Middle frontal gyrus (tissue), 1 donor: Measurements from ENCODE around the gene TNFSF8.

ENCODE experiments used
- DNase-seq: peaks from one replicate; pipeline ENCODE4 v3.0.0-alpha.2; 2015; ENCODE audit warnings: low spot score; ENCODE audit errors: extremely low spot score

The TNFSF8 gene

DNA sequence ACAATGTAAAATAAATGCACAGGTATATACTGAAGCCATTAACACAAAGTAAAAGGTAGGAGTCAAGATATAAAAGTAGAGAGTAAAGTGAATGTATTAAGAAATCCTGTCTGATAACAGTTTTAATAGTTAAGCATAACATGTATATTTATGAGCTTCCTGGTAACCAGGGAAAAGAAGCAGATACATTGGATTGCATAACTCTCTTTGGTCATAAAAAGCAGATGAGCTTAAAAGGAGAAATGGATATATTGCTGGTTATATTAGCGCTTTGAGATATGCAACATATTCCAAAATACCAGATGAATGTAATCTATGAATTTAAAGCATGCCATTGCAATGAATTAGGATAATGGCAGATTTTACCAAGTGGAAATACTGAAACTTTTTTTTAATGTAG lies 6.2 kb upstream of the TNFSF8 start:
- DNase-seq = no peak

DNA sequence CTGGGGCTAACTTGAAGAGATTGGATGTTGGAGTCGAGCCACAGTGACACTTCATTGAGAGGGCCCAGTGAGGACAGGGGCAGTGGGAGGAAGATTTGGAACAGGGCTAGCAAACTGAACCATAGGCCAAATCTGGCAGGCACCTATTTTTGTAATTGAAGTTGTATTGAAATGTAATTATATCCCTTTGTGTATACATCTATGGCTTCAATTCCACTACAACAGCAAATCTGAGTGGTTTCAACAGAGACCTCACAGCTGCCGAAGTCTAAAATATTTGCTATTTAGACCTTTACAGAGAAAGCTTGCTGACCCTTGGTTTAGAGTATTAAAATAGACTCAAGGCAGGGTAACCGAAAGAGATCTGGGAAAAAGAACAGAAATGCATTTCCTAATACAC lies 4.7 kb upstream of the TNFSF8 start:
- DNase-seq = no peak

DNA sequence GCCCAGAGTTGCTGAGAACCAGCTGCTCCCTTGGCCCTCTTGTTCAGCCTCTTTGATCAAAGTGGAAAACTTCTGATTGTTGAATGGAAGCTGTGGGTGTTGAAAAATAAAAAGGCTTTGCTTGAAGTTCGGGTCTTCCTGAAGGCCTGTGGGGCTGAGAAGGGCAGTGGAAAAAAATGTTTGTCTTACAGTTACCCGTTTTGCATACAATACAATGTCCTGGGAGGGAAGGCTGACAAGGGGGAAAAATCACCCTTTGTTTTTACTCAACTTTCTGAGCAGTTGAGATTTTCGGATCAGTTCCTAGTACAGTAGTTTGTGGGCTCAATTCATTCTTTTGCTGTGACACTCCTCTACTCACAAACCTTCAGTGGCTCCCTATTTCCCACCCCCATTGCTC lies 2.1 kb upstream of the TNFSF8 start:
- DNase-seq = no peak

DNA sequence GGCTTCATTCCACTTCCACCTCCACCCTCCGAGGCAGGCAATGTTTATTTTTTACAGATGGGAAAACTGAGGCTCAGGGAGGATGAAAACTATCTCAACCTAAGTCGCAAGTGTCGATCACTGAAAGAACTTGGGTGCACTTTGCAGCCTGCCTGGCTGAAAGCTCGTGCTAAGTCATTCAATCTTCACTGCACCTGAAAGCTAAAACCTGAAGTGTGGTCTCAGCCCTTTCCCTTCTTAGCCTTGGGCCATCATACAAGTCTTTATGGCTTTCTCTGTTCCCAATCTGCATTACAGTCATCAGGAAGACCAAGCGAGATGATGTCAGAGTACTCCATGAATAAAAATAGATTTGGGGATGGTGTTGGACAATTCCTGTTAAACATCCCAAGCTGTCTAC lies 1.0 kb upstream of the TNFSF8 start:
- no peak for DNase-seq

DNA sequence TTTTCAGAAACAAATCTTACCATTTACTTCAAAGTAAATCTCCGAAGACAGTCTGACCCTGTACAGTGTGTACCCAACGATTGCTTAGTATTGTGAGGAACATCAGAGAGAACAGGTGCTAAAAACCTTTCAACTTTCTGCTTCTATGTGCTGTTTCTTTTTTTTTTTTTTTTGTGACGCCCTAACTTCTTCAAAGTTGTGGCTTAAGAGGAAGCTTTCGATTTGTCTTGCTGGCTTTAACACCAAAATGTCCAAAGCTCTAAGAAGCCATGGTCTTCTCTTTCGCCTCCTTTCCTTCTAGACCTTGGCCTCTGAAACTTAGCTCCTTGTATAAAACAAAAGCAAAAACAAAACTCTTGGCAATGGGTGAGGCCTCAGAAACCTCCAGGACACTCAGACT lies 1.2 kb downstream of the TNFSF8 start:
- DNase-seq = no peak

DNA sequence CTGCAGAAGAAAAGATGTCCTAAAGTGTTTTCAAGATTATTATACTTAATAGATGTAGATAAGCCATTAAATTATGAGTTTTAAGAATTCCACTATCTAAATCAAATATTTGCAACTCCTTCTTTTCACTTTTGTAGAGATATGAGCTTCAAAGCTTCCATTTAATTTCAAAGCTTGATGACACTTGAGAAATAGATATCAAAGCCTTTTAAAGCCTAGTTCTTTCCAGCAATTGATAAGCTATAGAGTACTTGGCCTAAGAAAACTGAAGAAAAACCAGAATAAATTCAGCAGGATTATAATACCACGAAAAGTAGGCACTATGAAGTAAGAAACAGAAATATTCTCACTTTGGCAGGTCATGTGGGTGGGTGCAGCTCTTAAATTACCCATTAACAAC lies 1.7 kb downstream of the TNFSF8 start:
- DNase-seq = no peak

DNA sequence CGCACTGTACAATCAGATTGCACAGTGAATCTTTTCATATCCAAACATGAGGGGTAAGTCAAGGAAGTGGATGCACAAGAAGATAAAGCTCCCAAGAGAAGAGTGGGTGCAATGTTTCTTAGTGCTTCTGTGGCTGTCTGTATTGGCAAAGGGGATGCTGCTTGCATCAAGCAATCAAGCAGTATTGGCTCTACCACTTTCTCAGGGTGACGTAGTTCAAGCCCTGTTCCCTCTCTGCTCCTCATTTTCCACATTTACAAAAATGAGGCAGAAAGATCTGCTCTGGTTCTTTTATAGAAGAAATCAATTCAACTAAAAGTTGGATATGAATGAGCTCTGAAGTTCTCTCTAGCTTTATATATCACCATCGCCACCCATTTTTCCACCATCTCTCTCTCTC lies 2.3 kb downstream of the TNFSF8 start:
- DNase-seq = no peak

DNA sequence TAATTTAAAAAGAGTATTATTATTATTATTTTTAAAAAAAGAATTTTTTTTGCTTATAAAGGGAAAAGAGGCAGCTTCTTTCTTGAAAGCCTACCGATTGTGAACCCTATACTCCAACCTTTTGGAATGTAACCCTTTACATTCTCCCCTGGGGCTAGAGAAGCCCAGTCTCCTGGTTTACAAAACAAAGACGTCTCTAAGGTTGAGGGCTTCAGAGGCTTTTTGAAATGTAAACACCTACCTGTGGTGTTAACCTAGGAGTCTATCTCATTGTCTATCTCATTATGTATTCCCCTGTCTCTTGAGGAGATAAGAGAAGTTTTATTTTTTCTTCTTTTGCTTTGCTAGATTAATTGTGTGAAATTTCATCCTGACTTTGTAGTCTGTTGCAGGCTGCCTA lies 4.7 kb downstream of the TNFSF8 start:
- no peak for DNase-seq

DNA sequence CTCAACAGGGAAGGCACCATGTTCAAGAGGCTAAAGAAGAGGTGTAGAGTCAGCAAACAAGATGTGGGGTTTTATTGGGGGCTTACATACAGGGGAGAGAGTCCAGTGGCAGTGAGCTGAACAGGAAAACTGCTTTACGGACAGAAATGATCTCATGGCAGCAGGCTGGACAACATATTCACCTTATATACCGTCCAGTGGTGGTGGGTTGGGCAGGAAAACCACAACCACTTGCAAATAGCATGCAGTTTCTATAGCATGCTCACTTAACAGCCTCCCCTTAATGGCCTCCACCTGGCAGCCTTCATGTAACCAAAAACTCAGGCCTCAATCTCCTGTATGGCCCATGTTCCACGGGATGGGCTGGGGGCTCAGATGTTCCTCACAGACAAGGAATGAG lies 5.4 kb downstream of the TNFSF8 start:
- DNase-seq = no peak

DNA sequence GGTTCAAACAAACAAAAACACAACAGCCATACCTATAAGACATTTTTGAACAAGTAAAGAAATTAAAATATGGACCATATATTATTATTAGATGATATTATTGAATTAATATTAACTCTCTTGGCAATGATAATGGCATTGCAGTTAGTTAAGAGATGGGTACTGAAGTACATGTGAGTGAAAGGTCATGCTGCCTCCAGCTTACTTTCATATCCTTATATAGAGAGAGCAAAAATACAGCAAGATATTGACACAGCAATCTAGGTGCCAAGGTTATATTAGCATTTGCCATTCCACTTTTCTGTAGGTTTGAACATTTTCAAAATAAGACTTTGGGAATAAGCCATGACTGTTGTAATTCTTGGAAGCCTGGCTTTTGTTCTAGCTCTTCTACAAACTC lies 6.1 kb downstream of the TNFSF8 start:
- DNase-seq = no peak

DNA sequence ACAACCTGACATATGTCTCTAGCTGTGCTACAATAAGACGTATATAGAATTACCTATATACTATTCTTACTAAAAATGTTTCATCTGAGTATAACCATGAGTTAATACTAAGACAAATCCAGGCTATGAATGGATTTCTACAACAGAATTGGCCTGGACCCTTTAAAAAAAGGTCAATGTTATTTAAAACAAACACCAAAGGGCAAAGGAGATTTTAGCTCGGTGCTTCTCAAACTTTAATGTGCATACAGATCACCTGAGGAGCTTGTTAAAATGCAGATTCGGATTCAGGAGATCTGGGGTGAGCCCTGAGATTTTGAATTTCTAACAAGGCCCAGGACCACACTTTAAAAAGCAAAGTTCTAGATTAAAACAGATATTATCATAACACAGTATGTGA lies 6.5 kb downstream of the TNFSF8 start:
- DNase-seq = no peak

DNA sequence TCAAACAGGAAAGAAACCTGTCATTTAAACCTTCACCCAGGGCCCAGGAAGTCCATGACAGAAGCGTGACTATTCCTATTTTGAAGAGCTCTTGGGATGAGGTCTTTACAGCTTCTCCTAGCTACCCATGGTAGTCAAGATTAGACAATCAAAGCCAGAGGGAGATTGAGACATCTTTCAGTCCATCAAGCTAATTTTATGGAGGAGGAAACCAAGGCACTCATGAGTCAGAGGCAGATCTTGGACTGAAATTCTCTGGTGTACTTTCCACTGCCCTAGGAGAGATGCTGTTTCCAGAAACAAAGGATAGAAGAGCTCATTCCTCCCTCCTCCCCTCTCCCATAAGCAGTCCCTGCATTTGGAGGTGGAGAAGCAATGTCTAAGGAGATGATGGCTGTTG lies 9.2 kb downstream of the TNFSF8 start:
- no peak for DNase-seq

DNA sequence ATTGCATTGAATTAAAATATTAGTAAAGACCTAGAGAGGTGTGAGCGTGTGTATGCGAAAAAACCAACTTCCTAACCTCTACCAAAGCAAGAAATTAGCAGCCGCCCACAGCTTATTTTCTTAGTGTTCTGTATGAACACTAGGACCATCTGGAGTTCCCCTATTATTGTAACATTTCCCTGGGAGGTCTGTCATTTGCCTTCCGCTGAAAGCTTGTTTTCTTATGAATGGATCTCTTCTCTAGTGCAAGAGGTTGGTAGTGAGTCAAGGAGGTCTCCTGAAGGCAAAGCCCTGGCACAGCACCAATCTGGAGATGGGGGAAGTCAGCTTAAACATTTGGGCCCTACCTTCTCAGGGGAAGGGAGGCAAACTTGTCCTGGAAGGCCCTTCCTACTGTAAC lies 10.8 kb downstream of the TNFSF8 start:
- no peak for DNase-seq

DNA sequence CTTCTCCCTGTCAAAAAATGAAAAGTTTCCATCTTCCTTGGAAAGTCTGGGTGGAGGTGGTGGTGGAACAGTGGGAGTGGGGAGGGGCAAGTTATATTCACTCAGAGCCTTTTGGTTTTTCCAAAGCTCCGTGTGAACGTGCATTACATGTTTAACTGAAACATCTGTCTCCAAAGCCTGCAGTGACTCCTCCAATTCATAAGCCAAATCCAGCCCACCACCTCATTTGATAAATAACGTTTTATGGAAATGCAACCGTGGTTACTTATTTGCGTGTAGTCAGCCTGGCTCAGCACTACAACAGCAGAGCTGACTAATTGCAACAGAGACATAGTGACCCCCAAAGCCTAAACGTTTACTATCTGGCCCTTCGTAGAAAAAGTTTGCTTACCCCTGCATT lies 13.9 kb downstream of the TNFSF8 start:
- DNase-seq = no peak

DNA sequence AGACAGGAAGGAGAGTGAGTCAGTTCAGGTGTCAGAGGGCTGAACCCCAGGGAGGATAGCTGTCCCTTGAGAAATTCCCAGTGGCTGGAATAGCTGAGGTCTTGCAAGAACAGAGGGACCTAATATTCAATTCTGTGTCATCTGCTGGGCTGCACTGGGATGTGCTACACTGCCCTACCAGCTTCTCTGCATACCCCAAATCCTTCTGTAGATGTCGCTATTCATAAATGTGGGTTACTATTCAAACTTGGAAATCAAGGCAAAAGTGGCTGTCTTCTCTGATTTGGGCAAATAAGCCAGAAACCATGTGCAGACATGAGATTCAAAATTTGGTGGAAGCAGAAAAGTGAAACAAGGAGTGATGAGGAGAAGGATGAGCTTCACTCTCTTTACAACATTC lies 16.3 kb downstream of the TNFSF8 start:
- DNase-seq = no peak

DNA sequence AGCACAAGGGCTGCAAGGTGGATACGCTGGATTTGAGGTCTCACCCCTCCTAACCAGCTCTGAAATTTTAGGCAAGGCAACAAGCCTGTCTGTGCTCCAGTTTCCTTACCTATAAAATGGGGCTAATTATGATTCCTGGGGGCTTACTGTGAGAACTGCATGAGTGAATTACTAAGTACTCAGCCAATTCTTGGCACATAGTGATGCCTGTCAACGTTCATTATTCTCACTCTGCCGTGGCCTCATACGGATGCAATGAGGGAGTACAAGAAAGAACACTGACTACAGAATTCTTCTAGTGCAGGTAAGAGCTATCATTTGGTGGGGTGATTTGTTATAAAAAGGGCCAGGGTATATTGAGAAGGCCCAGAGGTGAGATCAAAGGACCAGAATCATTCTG lies 16.7 kb downstream of the TNFSF8 start:
- DNase-seq = no peak

DNA sequence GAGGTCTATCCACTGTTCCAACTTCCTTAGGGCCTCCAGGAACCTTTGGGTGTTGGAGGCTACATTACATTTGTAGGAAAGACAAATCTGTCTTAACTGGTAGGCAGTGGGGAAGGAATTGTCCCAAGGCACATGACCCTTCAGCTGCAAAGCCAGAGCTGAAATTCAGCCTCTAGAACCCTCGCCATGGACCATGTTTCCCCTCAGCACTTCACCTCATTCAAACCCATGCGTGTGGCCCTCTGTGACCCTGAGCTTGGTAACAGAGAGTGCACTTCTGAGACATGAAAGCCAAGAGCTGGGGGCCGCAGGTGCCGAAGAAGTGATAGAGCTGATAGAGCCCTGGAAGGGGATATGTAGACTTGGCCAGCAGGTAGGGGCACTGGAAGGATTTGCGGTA lies 17.2 kb downstream of the TNFSF8 start:
- DNase-seq = no peak

DNA sequence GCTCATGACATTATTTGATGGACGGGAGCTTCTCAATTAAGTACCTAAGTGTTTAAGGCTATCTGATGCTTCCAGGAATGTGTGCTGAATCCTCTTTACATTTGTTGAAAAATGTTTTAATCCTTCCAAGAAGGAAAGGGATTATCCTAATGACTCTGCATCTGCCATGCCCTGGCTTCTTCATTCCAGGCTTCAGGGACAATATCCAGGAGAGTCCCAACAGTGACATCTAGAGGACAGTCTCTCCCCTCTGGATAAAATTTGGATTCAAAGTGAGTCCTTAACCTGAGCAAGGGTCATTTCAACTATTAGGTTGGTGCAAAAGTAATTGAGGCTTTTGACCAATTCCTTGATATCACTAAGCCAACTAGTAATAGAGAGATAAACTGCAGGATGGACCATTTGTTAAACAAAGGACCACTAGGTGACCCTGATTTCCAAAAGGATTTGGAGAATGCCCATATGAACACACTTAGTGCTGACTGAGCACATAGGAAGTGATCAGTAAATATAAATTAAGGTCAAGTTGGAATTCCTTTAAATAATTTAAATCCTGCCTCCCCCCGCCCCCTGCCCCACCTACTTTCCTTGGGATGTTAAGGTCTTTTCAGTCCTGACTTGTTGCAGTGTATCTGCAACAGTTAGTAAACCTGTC lies 19.1 kb downstream of the TNFSF8 start:
- no peak for DNase-seq

DNA sequence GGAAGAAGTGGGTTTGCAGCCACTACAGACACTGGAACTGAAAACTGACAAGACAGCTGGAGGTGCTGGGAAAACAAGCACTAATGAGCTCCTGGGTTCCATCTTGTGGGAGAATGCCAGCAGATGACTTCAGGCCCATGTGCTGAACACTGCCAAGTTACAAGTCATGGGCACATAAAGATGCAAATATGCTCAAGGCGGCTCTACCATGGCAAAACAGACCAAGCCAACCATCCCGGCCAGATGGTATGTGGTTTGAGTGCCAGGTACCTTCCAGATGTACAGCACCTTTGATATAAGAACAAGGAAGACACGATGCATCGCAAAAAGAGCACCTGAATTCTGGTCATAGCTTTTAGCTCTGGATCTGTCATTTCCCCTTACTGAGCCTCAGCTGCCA lies 19.9 kb downstream of the TNFSF8 start:
- no peak for DNase-seq

DNA sequence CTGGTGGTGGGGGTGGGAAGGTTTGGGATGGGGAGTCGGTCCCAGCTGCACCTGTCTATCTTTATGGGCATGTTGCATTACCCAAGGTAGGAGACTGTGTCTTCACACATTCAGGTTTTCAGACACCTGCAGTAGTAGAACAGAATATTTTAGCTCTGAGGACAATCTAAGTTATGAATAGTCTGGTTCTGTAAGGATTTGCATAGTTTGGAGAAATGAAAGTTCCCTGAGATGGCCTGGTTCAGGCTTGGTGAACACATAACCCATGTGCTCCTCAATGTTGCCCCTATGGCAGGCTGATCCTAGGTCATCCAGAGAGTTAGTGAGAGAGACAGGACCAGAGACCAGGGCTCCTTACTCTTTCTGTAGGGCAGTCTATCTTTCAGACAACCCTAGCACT lies 20.7 kb downstream of the TNFSF8 start:
- DNase-seq = no peak

DNA sequence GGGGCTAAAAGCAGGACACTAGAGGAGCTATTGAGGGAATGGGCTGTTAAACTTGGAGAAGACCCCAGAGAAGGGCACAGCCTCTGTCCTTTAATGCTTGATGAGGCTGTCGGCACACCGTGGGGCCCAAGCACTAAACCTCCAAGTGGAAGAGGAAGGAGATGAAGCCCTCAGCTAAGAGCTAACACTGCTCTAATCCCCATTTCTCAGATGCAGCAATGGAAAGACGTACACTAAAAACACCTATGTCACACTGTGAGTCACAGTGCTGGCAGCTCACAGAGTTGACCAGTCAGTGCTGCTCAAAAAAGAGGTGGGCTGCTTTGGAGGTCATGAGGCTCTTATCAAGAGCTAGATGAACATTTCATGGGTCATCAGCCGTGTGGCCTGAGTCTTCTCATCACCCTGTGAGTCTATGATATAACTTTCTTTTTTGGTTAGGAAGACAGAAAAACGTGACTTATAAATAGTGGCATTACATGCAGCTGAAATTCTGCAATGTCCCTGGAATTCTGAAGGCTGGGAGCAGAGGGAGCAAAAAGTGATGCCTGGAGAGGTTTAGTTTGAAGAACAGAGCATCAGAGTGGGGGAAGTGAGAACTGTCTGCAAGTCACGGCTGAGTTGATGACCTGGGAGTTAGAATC lies 21.5 kb downstream of the TNFSF8 start:
- no peak for DNase-seq

DNA sequence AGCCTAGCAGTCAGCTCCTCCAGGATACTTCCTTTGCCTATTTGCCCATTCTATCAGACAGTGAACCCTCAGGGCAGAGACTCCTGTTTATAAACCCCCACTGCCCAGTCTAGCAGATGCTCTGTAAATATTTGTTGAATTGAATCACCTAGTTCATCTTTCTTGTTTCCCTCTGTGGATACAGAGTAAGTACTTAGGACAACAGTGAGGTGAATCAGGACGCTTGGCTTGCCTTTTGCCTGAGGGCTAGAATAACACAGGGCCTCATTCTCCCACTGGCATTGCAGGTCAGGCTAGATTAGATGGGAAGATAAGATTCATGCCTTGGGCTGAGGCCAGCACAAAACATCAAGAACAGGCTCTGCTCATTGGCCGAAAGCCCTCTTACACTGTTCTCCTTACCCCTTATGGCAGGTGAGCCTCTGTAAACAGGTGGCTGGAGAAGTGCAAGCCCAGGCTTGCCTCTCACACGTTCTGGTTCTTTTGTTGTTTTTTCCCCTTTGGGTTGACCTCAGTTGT lies 22.2 kb downstream of the TNFSF8 start:
- DNase-seq = no peak

DNA sequence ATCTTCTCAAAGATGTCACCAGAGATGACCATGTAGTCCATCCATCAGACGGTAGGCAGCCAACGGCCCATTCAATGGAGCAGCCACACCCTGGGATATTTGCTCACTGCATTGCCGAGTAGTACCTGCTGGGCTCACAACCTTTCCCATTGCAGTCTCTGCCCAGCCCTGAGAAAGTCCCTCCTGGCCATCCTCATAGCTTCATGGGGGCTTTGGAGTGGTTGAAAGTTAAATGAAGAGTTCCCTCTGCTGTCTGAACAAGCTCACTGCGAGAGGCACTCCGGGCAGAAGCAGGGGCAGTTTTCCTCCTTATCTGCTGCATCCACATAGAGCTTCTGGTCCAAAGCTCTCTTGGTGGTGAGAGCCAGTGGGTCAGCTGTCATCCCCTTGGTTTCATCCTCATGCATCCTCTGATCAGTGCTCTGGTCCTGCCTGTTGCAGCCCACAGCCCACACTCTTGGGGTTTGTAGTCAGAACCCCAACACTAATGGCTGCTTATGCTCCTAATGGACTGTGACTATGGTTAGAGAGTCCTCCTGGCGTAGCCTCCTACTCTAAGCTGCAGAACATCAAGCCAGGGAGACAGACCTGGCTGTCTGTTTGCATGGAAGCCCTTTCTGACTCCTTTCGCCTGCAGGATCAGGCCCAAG lies 23.3 kb downstream of the TNFSF8 start:
- DNase-seq = no peak
